Endothelial cell of umbilical vein (primary cell): ENCODE results near the gene RALGPS2. TPM values are rescaled to one million over a fixed set of nuclear protein-coding genes. Genes with fewer than 3 reads are reported as not detected.
"Not testable (repeated sequence)": the region's sequence is repeated elsewhere in the genome, so short reads cannot be mapped to it uniquely, and the experiment has no call there.

Source experiments
- BruUV-seq: library from RNA; stranded (reverse); fragments of 400-500 nt; replicated peaks from 2 replicates; lab custom pipeline; 2021; lab: Mats Ljungman, UMichigan
- CTCF ChIA-PET: fragments of 300-600, 350-600 bp; sonication (Branson Sonifier 250); formaldehyde crosslinking; loops from one replicate; lab custom pipeline; 2021; ENCODE audit warnings: antibody characterized with exemption, inconsistent platforms; lab: Charles Lee
- POLR2A ChIA-PET: fragments of 300-600, 350-600 bp; sonication (Branson Sonifier 250); formaldehyde crosslinking; loops from one replicate; lab custom pipeline; 2021; ENCODE audit warnings: antibody characterized with exemption, inconsistent platforms; lab: Charles Lee
- DNase-seq: peaks from one replicate; pipeline ENCODE4 v3.0.0-alpha.2; 2011; ENCODE audit warnings: low read depth, low spot score
- FAIRE-seq: peaks from 2 replicates; lab custom pipeline; 2011; peaks lifted over from hg19 to GRCh38; lab: Jason Lieb, UNC
- H2AFZ ChIP-seq: 2 replicates; pipeline ENCODE4 v1.6.0; 2012; ENCODE audit warnings: low read depth, low read length, control low read depth, inconsistent platforms
- H3K27ac ChIP-seq: 2 replicates; pipeline ENCODE4 v1.5.1; 2011; ENCODE audit warnings: low read depth, mild to moderate bottlenecking, control low read depth, low read length, moderate library complexity; ENCODE audit not compliant: insufficient read depth
- H3K27me3 ChIP-seq, 2 experiments: 2 replicates each; pipeline versions ENCODE4 v1.6.0 to v1.6.1; 2011; ENCODE audit warnings: low read length in 2 of 2, mixed read lengths in 1 of 2; ENCODE audit not compliant: control insufficient read depth in 2 of 2, insufficient read depth in 2 of 2
- H3K36me3 ChIP-seq, 2 experiments: 2 replicates in 1 of 2; 3 replicates in 1 of 2; pipeline ENCODE4 v1.5.1; 2011; ENCODE audit warnings: low read length in 2 of 2, mild to moderate bottlenecking in 1 of 2, moderate library complexity in 1 of 2; ENCODE audit not compliant: control insufficient read depth in 2 of 2, insufficient read depth in 2 of 2; ENCODE audit errors: extremely low read depth in 1 of 2
- H3K4me1 ChIP-seq: 3 replicates; pipeline ENCODE4 v1.5.1; 2011; ENCODE audit warnings: mild to moderate bottlenecking, low read length; ENCODE audit not compliant: control insufficient read depth, insufficient read depth; ENCODE audit errors: extremely low read depth
- H3K4me2 ChIP-seq: 2 replicates; pipeline ENCODE4 v1.6.1; 2011; ENCODE audit warnings: low read length, control low read depth, mixed read lengths; ENCODE audit not compliant: insufficient read depth
- H3K4me3 ChIP-seq, 3 experiments: fragments of 200-600 bp in 1 of 3; sonication (generic), shearing (Covaris generic) in 1 of 3; replicated peaks in 1 of 3; 2 replicates each; pipeline ENCODE4 v1.5.1; 2011 to 2016; ENCODE audit warnings: control low read depth in 3 of 3, low read length in 3 of 3, mild to moderate bottlenecking in 2 of 3, inconsistent platforms in 1 of 3, low read depth in 1 of 3, moderate library complexity in 1 of 3; ENCODE audit not compliant: insufficient read depth in 1 of 3
- H3K79me2 ChIP-seq: 2 replicates; pipeline ENCODE4 v1.6.0; 2012; ENCODE audit warnings: low read length, inconsistent platforms; ENCODE audit not compliant: control insufficient read depth, insufficient read depth
- H3K9ac ChIP-seq: replicated peaks from 2 replicates; pipeline ENCODE3; 2011; ENCODE audit warnings: low read length, control low read depth; ENCODE audit not compliant: insufficient read depth; ENCODE audit errors: extremely low read depth
- H3K9me1 ChIP-seq: replicated peaks from 3 replicates; pipeline ENCODE4 v1.6.0; 2011; ENCODE audit warnings: mild to moderate bottlenecking, low read length; ENCODE audit not compliant: control insufficient read depth, insufficient read depth; ENCODE audit errors: extremely low read depth
- H3K9me3 ChIP-seq: replicated peaks from 2 replicates; pipeline ENCODE4 v1.5.1; 2012; ENCODE audit warnings: low read length, inconsistent platforms; ENCODE audit not compliant: control insufficient read depth, insufficient read depth
- H4K20me1 ChIP-seq: replicated peaks from 2 replicates; pipeline ENCODE3; 2011; ENCODE audit warnings: mild to moderate bottlenecking, low read length; ENCODE audit not compliant: control insufficient read depth, insufficient read depth; ENCODE audit errors: extremely low read depth
- EZH2 ChIP-seq: IDR thresholded peaks from 2 replicates; pipeline ENCODE4 v1.6.1; 2012; ENCODE audit warnings: borderline replicate concordance, low read depth, mild to moderate bottlenecking, moderate library complexity, low read length, inconsistent platforms; ENCODE audit not compliant: severe bottlenecking
- FOS ChIP-seq: IDR thresholded peaks from 2 replicates; pipeline ENCODE4 v1.6.1; 2011; ENCODE audit warnings: mild to moderate bottlenecking, low read length, moderate library complexity, borderline replicate concordance; ENCODE audit not compliant: insufficient read depth
- GATA2 ChIP-seq: IDR thresholded peaks from 2 replicates; pipeline ENCODE4 v1.7.0; 2011; ENCODE audit warnings: low read depth, mild to moderate bottlenecking, moderate library complexity, mixed read lengths, low read length; ENCODE audit not compliant: insufficient read length, insufficient read depth
- JUN ChIP-seq: IDR thresholded peaks from 2 replicates; pipeline ENCODE4 v1.6.1; 2011; ENCODE audit warnings: borderline replicate concordance, low read depth; ENCODE audit not compliant: insufficient read length, insufficient read depth
- MYC ChIP-seq: IDR thresholded peaks from one replicate; pipeline ENCODE4 v1.6.1; 2011; ENCODE audit warnings: mild to moderate bottlenecking, low read depth, low read length
- POLR2A ChIP-seq: IDR thresholded peaks from 2 replicates; pipeline ENCODE4 v1.6.1; 2012; ENCODE audit warnings: low read depth, mild to moderate bottlenecking, control low read depth, low read length
- dilution Hi-C: fragments of 300-500 bp; cut with MboI; formaldehyde crosslinking; loops from one replicate; pipeline ENCODE4 v1.15.0; 2019; ENCODE audit warnings: low sequenced_read_pairs; ENCODE audit not compliant: extremely low pct_ligation_motif_present
- intact Hi-C: fragments of 100-400 bp; cut with micrococcal nuclease; formaldehyde crosslinking; loops from one replicate; pipeline ENCODE4 v1.10.0; 2022
- polyA plus RNA-seq, 4 experiments: library from polyadenylated mRNA; depleted of rRNA in 3 of 4; stranded (reverse) in 3 of 4; unstranded in 1 of 4; fragments of >200 nt; gene quantifications; 2 replicates each; pipeline versions ENCODE4 v1.2.1 to v1.2.3, GENCODE V29; 2011 to 2012; ENCODE audit warnings: missing spikeins in 1 of 4
- total RNA-seq: library from RNA; stranded (reverse); gene quantifications from 2 replicates; pipeline ENCODE4 v1.2.3, GENCODE V29; 2021
- TF ChIP-seq, protein P1 (sequence below), 2 donors: IDR thresholded peaks; 1 replicate in 1 of 2; 2 replicates in 1 of 2; pipeline ENCODE4 v1.5.1; 2011; ENCODE audit warnings: low read length in 2 of 2, mild to moderate bottlenecking in 2 of 2, moderate library complexity in 2 of 2, control low read depth in 1 of 2, inconsistent platforms in 1 of 2, low read depth in 1 of 2; ENCODE audit not compliant: insufficient read depth in 1 of 2; ENCODE audit errors: extremely low read depth in 1 of 2

RALGPS2 gene
- total and polyA plus RNA-seq, 2 donors (not counting 3 experiments of a cell fraction or from before 2014, with no cell fraction given), result 4.6 to 27.7 TPM

DNA sequence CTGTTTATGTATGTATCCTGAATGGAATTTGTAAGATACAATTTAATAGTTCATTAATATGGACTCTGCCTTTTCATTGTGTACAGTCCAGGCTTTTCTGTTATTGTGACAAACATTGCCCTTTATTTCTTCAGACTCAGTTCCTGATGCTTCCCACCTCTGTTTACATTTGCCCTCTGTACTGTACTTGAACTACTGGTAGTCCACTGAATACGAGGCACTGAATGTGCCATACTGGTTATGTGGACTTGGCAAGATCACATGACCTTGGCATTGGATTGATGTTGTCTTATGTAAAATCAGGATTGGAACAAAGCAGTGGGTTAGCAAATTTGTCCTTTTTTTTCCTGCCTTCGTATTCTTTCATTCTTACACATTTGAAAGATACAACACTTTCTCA, 27.8 kb downstream of the RALGPS2 start:
- no peaks in the 10 kb centered on the region for H3K27me3 ChIP-seq
- no peaks in the 10 kb centered on the region for H3K4me1 ChIP-seq
- H3K9ac ChIP-seq, result no peak overlapping the region
- TF ChIP-seq GATA2 (no peak), EZH2 (no peak), MYC (no peak), POLR2A (no peak), JUN (no peak), FOS (no peak)
- TF ChIP-seq, protein P1, sequence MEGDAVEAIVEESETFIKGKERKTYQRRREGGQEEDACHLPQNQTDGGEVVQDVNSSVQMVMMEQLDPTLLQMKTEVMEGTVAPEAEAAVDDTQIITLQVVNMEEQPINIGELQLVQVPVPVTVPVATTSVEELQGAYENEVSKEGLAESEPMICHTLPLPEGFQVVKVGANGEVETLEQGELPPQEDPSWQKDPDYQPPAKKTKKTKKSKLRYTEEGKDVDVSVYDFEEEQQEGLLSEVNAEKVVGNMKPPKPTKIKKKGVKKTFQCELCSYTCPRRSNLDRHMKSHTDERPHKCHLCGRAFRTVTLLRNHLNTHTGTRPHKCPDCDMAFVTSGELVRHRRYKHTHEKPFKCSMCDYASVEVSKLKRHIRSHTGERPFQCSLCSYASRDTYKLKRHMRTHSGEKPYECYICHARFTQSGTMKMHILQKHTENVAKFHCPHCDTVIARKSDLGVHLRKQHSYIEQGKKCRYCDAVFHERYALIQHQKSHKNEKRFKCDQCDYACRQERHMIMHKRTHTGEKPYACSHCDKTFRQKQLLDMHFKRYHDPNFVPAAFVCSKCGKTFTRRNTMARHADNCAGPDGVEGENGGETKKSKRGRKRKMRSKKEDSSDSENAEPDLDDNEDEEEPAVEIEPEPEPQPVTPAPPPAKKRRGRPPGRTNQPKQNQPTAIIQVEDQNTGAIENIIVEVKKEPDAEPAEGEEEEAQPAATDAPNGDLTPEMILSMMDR (IDR thresholded peaks at IDR 0.05; ENCODE audit: extremely low read depth in 1 of 2, insufficient read depth in 1 of 2, low read depth in 1 of 2, low read length in 2 of 2), result no peak
- peaks cover 22% of the 10 kb centered on the region for H3K79me2 ChIP-seq
- POLR2A ChIA-PET, result interaction anchor here (0.6 to 1.3 kb wide), 3 partner anchors 26 to 250 kb away, joined by 3 read pairs; no protein-coding TSS in a partner anchor
- no peak overlapping the region for H3K4me3 ChIP-seq
- peaks cover 2% of the 10 kb centered on the region for H4K20me1 ChIP-seq
- no peak for DNase-seq
- CTCF ChIA-PET, result interaction anchor here (0.6 to 9.9 kb wide), 61 partner anchors 9 to 453 kb away, joined by 3 to 325 read pairs (median 5); partner anchors contain the start of gene RALGPS2
- no peaks in the 10 kb centered on the region for H3K36me3 ChIP-seq
- no TSS peak for BruUV-seq
- no peak overlapping the region for H2AFZ ChIP-seq
- no peak for FAIRE-seq
- no peaks in the 10 kb centered on the region for H3K9me1 ChIP-seq
- H3K9me3 ChIP-seq, result no peaks in the 10 kb centered on the region
- dilution Hi-C loops (loop anchor here (25.0 kb wide), 1 partner anchor 259 kb away; no protein-coding TSS in a partner anchor), intact Hi-C loops (loop anchor here (1.0 to 2.0 kb wide), 3 partner anchors 211 to 442 kb away; no protein-coding TSS in a partner anchor)
- no peak overlapping the region for H3K4me2 ChIP-seq
- H3K27ac ChIP-seq, result no peak overlapping the region

DNA sequence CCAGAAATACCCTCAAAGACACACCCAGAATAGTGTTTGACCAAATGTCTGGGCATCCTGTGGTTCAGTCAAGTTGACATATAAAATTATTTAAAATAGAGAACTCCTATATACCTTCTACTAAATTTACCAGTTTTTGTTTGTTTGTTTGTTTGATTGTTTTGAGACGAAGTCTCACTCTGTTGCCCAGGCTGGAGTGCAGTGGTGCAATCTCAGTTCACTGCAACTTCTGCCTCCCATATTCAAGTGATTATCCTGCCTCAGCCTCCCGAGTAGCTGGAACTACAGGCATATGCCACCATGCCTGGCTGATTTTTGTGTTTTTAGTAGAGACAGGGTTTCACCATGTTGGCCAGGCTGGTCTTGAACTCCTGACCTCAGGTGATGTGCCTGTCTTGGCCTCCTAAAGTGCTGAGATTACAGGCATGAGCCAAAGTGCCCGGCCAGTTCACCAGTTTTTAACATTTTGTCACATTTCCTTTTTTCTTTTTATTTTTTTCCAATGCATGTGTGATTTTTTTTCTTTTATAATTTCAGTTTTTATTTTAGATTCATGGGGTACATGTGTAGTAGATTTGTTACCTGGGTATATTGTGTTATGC, 29.7 kb downstream of the RALGPS2 start:
- dilution Hi-C loops, result loop anchor here (25.0 kb wide), 1 partner anchor 258 kb away; no protein-coding TSS in a partner anchor
- H3K27me3 ChIP-seq, POLR2A ChIA-PET, H3K9me3 ChIP-seq, H3K4me1 ChIP-seq, FAIRE-seq, H2AFZ ChIP-seq, H3K9ac ChIP-seq, H3K36me3 ChIP-seq, H4K20me1 ChIP-seq, H3K4me2 ChIP-seq, BruUV-seq, DNase-seq, H3K9me1 ChIP-seq, intact Hi-C loops, H3K27ac ChIP-seq, H3K4me3 ChIP-seq: not testable (repeated sequence)
- CTCF ChIA-PET, result interaction anchor here (1.9 to 9.9 kb wide), 5 partner anchors 13 to 250 kb away, joined by 15 to 325 read pairs (median 55); partner anchors contain the start of gene RALGPS2
- peaks cover 31% of the 10 kb centered on the region for H3K79me2 ChIP-seq
